ENCODE results near the gene TGIF1.

The TGIF1 gene

DNA sequence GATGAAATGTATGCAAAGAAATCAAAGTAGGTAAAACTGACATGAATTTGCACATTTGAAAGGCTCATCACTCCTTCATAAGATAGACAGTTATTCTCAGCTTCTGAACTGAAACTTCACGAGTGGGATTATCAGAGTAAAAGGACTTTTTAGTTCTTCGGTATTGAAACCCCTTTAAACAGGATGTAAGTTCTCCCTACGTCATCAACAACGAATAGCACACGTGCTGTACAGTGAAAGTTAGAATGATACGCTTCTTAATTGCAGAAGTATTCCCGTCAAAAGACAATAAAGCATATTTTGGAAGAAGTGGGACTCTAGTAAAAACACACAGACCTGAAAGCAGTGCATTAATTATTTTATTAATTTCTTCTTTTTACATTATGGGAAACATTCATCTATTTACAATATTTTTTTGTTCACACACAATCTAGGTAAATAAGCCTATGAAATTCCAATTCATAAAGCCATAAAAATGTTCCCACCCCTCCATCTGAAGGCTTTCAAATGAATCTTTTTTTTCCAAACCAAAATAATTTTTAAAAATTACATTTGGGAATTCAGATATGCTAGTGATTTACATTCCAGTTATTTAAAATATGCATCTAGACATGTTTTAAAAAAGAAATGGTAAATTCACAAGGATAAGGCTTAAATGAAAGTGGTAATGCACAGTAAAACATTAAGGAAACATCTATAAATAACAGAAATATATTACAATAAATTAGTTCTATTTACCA lies 45.9 kb downstream of the TGIF1 start:
- Mint-ChIP-seq H3K4me3 (no peak overlapping the region), H3K36me3 (ENCODE audit: low read depth) (no peaks in the 10 kb centered on the region), H3K4me1 (peaks cover 12% of the 10 kb centered on the region), H3K27ac (no peak overlapping the region), H3K27me3 (ENCODE audit: low read depth) (peaks cover 26% of the 10 kb centered on the region), H3K9me3 (no peaks in the 10 kb centered on the region)
- TF ChIP-seq, protein P1, sequence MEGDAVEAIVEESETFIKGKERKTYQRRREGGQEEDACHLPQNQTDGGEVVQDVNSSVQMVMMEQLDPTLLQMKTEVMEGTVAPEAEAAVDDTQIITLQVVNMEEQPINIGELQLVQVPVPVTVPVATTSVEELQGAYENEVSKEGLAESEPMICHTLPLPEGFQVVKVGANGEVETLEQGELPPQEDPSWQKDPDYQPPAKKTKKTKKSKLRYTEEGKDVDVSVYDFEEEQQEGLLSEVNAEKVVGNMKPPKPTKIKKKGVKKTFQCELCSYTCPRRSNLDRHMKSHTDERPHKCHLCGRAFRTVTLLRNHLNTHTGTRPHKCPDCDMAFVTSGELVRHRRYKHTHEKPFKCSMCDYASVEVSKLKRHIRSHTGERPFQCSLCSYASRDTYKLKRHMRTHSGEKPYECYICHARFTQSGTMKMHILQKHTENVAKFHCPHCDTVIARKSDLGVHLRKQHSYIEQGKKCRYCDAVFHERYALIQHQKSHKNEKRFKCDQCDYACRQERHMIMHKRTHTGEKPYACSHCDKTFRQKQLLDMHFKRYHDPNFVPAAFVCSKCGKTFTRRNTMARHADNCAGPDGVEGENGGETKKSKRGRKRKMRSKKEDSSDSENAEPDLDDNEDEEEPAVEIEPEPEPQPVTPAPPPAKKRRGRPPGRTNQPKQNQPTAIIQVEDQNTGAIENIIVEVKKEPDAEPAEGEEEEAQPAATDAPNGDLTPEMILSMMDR (IDR thresholded peaks at IDR 0.05; ENCODE audit: unreplicated experiment in 3 of 3), result no peak

DNA sequence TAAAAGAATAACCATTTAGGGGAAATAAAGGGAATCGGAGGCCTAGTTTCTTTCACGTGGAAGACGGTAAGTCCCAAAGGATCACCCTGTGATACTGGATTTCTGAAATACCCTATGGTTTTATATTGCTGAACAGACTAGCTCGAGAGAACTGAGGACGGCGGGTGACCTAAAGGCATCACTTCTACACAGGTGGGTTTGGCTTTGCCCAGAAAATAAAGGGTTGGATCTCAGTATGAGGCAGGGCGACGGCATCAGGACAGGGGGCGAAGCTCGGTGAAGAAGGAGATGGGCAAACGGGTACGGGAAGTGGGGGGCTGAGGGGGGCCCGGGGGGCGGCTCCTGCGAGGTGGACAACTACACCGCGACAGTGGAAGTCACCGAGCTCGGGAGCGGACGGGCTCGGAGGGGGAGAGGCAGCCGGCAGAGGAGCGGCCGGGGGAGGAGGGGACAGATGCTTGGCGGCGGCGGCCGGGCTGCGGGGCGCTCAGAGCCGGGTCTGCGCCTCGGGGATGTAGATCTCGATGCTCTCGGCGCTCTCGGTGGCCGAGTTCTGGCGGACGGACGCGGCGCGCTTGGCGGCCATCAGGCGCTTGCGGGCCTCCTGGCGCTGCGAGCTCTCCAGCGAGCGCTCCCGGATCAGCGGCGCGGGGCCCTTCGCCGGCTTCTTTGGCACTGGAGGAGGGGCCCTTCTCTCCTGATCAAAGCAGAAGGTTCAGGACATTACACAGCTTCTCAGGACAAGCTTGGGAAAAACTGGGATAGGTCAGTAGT lies 48.9 kb downstream of the TGIF1 start:
- TF ChIP-seq, protein P1 (IDR thresholded peaks at IDR 0.05; ENCODE audit: unreplicated experiment in 3 of 3), result no peak
- Mint-ChIP-seq H3K27ac (no peak overlapping the region), H3K4me1 (peaks cover 13% of the 10 kb centered on the region), H3K9me3 (no peaks in the 10 kb centered on the region), H3K27me3 (ENCODE audit: low read depth) (peaks cover 26% of the 10 kb centered on the region), H3K36me3 (ENCODE audit: low read depth) (no peaks in the 10 kb centered on the region), H3K4me3 (peak overlapping the region; percentile 77 to 79 (median 77))

DNA sequence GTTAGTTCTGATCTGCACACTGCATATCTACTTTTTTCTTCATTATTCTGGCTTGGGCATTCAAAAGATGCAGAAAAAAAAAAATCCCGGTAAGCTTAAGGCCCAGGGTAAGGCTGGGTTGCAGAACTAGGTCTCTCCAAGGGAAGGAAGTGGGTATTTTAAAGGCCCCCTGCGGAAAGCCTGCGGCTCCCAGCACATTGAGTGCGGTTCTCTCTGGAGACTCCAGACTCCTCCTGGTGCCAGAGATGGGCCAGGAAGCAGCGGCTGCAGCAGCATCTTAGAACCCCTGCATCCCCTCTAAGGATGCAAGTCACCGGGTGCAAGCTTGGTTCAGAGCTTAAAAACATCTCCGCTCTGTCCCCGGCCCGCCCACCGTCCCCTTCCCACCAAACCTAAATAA lies 49.5 kb downstream of the TGIF1 start:
- Mint-ChIP-seq H3K9me3 (no peaks in the 10 kb centered on the region), H3K36me3 (ENCODE audit: low read depth) (no peaks in the 10 kb centered on the region), H3K4me3 (peak overlapping the region; percentile 77 to 79 (median 77)), H3K27ac (no peak overlapping the region), H3K27me3 (ENCODE audit: low read depth) (peaks cover 26% of the 10 kb centered on the region), H3K4me1 (peaks cover 13% of the 10 kb centered on the region)
- TF ChIP-seq, protein P1 (IDR thresholded peaks at IDR 0.05; ENCODE audit: unreplicated experiment in 3 of 3), result no peak

GRCh38 chr18:3500016-3500415 lies 50.0 kb downstream of the TGIF1 start:
- no peak overlapping the region for H3K27ac Mint-ChIP-seq
- H3K9me3 Mint-ChIP-seq, result no peaks in the 10 kb centered on the region
- peaks cover 27% of the 10 kb centered on the region for H3K27me3 Mint-ChIP-seq (ENCODE audit: low read depth)
- no peak overlapping the region for H3K4me3 Mint-ChIP-seq
- TF ChIP-seq, protein P1 (IDR thresholded peaks at IDR 0.05; ENCODE audit: unreplicated experiment in 3 of 3), result no peak
- no peaks in the 10 kb centered on the region for H3K36me3 Mint-ChIP-seq (ENCODE audit: low read depth)
- H3K4me1 Mint-ChIP-seq, result peaks cover 13% of the 10 kb centered on the region

DNA sequence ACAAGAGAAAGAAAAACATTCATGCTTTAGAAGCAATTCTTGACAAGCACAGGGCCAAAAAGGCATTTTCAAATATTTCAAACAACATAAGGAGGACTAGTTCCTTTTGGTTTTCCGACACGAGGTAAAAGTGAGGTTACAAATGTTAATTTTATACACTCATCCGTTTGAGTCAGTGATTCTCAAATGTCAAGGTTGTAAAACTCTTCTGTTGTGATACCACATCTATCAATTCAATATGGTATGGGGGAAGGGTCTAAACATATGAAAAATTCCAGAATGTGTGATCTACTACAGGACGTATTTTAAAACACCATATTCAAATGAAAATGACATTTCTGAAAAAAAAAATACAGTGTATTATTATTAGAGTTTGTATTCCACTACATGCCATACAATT lies 52.7 kb downstream of the TGIF1 start:
- no peak overlapping the region for H3K4me3 Mint-ChIP-seq
- H3K36me3 Mint-ChIP-seq (ENCODE audit: low read depth), result no peaks in the 10 kb centered on the region
- H3K9me3 Mint-ChIP-seq, result no peaks in the 10 kb centered on the region
- TF ChIP-seq, protein P1 (IDR thresholded peaks at IDR 0.05; ENCODE audit: unreplicated experiment in 3 of 3), result no peak
- peaks cover 13% of the 10 kb centered on the region for H3K4me1 Mint-ChIP-seq
- H3K27ac Mint-ChIP-seq, result peak overlapping the region in 1 of 3 experiments; percentile 28
- H3K27me3 Mint-ChIP-seq (ENCODE audit: low read depth), result peaks cover 26% of the 10 kb centered on the region
